Right ventricle myocardium superior (tissue), 1 donor: ENCODE measurements around the gene SVIL. TPM values are rescaled to one million over a fixed set of nuclear protein-coding genes. Genes with fewer than 3 reads are reported as not detected.
"Not testable (repeated sequence)": the region's sequence is repeated elsewhere in the genome, so short reads cannot be mapped to it uniquely, and the experiment has no call there.

ENCODE experiments used
- ATAC-seq: fragments of 200-7000 bp; cut with Tn5 transposase; one replicate; pipeline ENCODE4 v1.9.1; 2020; ENCODE audit warnings: mild to moderate bottlenecking; ENCODE audit not compliant: poor library complexity
- DNase-seq: peaks from one replicate; pipeline ENCODE4 v3.0.0-alpha.2; 2020
- intact Hi-C: fragments of 100-400 bp; cut with DNase I; formaldehyde crosslinking; loops from one replicate; pipeline ENCODE4 v1.11.2; 2022
- total RNA-seq: library from RNA; stranded (reverse); fragmentation: NEBNext Ultra II Directional; extraction: Animal tissue kit (Norgen Biotek cat#: 25700); gene quantifications from one replicate; pipeline ENCODE4 v1.2.1, GENCODE V29; 2021
- donor health status: DM: no; HTN: yes; CAD: no; lungs with severe emphysema.

The SVIL gene
- total RNA-seq, 1 donor from 2014 or later = 298 TPM

- DNase-seq = peak; percentile 60
- intact Hi-C loops = loop anchor here (10.0 kb wide), 1 partner anchor 200 kb away; no protein-coding TSS in a partner anchor
- peak; percentile 76 for ATAC-seq
Measured at GRCh38 chr10:29535012-29535777, 99.6 kb downstream of the SVIL start.

DNA sequence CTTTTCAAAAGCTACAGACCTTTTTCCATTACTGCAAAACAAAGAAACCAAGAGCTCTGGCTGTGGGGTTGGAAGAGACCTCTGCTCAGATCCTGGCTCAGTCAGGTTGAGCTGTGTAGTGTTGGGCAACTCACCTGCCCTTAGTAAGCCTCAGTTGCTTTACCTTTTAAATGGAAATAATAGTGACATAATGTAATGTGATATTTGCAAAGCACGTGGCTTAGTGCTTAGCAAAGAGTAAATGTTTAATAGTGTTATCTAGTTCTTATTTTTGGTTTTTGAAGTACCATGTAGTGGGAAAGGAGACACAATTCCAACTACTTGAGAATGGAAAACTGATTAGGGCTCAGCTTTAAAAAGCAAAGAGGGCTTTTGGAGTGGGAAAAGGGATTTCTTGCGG, 100.2 kb downstream of the SVIL start:
- ATAC-seq = peak; percentile 27
- intact Hi-C loops = loop anchor here (10.0 kb wide), 1 partner anchor 200 kb away; no protein-coding TSS in a partner anchor

DNA sequence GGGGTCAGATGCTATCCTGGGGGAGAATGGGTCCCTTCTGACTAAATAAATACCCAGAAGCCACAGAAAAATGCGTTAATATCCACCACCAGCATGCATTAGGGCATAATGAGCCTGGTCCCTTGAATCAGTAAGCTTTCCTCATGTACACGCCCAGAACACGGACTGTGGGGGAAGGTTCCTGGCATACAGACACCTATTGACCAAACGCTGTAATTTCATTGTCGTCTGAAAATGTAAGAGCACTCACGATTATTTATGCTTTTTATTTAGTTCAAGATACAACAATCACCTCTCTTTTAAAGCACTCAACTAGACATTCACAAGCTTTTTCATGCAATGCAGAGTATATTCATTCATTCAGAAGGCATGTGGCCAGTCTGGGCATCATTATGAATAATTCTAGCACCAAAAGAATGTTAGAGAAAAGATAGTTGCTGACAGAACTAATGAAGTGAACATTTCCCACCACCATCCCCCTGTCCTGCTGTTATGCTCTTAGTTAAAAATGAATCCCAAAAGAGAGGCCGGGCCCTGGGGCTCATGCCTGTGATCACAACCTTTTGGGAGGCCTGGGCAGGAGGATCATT, 101.0 kb downstream of the SVIL start:
- DNase-seq = no peak
- no peak for ATAC-seq
- intact Hi-C loops = loop anchor here (10.0 kb wide), 1 partner anchor 201 kb away; no protein-coding TSS in a partner anchor

More for the DNA sequence above, 100.2 kb downstream of the SVIL start:
- DNase-seq = no peak

DNA sequence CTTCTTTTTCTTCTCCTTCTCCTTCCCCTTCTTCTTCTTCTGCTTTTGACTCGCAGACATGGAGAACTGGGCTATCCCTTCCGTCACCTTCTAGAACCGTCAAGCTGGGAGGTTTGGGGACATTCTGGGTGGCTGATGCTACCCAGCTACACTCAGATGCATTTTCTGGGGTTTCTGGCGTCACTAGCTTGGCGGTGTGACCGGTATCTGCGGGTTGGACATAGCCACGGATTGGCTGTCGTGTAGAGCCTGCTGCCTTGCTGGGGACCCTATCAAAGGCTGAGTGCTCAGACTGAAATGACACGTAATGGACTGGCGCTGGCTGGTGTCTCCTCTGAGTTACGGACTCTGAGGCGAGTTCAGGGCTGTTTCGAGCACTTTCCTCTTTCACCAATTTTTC, 101.7 kb downstream of the SVIL start:
- ATAC-seq = no peak
- intact Hi-C loops = loop anchor here (10.0 kb wide), 1 partner anchor 202 kb away; no protein-coding TSS in a partner anchor
- DNase-seq = no peak

GRCh38 chr10:29532256-29532878, 102.4 kb downstream of the SVIL start:
- intact Hi-C loops = loop anchor here (10.0 kb wide), 1 partner anchor 202 kb away; no protein-coding TSS in a partner anchor
- DNase-seq (no peak), ATAC-seq (no peak)

GRCh38 chr10:29530112-29530976, 104.4 kb downstream of the SVIL start:
- intact Hi-C loops = loop anchor here (10.0 kb wide), 1 partner anchor 204 kb away; no protein-coding TSS in a partner anchor
- no peak for DNase-seq
- ATAC-seq = no peak

GRCh38 chr10:29529146-29529545, 105.6 kb downstream of the SVIL start:
- DNase-seq (no peak), ATAC-seq (no peak)
- intact Hi-C loops = loop anchor here (5.0 kb wide), 1 partner anchor 103 kb away; the partner anchor contains the start of gene SVIL

GRCh38 chr10:29525762-29526161, 109.0 kb downstream of the SVIL start:
- ATAC-seq = peak; percentile 21
- intact Hi-C loops = loop anchor here (5.0 kb wide), 1 partner anchor 107 kb away; the partner anchor contains the start of gene SVIL
- no peak for DNase-seq

- ATAC-seq = no peak
- DNase-seq = no peak
- intact Hi-C loops = loop anchor here (5.0 kb wide), 1 partner anchor 108 kb away; the partner anchor contains the start of gene SVIL
Measured at GRCh38 chr10:29524720-29525119, 110.1 kb downstream of the SVIL start.

DNA sequence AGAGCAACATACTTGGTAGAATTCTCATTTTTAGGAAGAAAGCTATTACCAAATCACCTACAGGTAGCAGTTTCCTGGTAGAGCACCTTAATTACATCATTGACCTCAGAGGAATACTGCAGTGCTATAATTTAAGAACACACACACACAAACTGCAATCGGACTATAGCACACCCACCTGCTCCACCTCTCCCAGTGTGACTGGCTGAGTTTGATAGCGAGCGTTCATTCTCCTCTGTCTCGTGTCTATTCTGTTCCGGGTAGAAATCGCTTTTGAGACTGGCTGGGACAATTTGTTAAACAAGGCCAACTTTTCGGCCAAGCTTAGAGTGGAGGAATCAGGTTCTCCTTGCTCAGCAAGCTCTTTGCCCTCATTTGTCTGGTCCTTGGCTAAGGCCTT, 110.5 kb downstream of the SVIL start:
- ATAC-seq = no peak
- DNase-seq = no peak
- intact Hi-C loops = no loop called here

DNA sequence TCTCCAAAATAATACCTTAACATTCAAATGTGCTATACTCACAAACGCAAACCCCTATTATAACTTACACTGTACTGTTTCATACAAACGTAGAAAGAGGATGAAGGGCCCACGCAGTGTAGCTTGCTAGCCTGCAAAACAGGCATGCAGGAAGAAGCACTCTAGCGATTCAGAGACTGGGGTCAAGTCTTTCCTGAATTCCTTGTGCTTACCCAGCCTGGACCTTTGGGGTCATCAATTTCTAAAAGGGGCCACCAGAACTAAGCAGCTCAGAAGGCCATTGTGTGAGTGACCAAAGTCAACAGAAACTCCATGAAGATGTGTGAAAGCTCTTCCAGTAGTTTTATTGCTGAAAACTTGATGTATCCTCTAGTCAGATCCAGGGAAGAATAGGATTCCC, 111.9 kb downstream of the SVIL start:
- ATAC-seq = no peak
- no peak for DNase-seq
- intact Hi-C loops = no loop called here

GRCh38 chr10:29522061-29522855, 112.5 kb downstream of the SVIL start:
- intact Hi-C loops = no loop called here
- no peak for ATAC-seq
- DNase-seq = no peak

GRCh38 chr10:29519659-29520058, 115.1 kb downstream of the SVIL start:
- intact Hi-C loops = no loop called here
- DNase-seq (no peak), ATAC-seq (no peak)

DNA sequence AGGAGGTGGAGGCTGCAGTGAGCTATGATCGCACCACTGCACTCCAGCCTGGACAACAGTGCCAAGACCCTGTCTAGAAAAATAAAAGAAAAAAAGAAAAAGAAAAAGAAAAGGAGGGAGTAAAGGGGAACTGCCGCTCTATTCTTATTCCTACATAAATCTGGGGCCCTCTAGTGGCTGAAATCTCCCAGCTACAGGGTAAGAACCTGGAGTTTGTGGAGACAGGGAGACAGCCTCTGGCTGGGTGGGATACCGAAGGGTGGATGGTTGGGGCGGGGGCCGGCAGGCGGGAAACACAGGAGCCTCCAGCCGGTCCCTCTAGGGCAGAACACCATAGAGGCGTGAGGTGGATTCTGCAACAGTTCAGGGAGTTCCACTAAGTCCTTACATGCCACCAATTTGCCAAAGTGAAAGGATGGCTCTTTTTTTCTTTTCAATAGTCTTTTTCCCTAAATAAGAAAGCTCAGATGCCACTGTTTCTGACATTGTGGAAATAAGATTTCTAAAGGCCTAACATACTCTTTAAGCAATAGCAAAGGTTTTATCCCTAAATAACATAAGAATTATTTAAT, 117.3 kb downstream of the SVIL start:
- intact Hi-C loops = no loop called here
- no peak for DNase-seq
- ATAC-seq = peak; percentile 42

GRCh38 chr10:29516309-29516932, 118.3 kb downstream of the SVIL start:
- ATAC-seq (peak; percentile 88), DNase-seq (peak; percentile 86)
- intact Hi-C loops = not testable (repeated sequence)

DNA sequence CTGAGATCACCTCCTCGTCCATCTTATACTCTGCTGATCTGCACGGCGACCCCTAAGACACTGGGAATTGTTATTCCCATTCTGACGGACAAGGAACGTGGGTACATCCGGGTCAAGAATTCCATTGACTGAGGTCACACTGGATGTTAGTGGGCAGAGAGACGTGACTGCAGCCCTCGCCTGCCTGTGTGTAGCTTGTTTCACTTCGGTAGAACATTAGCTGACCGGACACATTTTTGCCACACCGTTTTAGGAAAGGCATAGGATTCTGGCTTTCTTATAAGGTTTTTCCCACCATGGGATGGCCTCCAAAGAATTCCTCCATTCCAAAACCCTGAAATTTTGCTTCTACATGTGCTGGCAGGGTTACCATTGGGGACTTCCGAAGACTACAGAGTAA, 118.9 kb downstream of the SVIL start:
- peak; percentile 10 for ATAC-seq
- intact Hi-C loops, DNase-seq: not testable (repeated sequence)

GRCh38 chr10:29515104-29515503, 119.7 kb downstream of the SVIL start:
- intact Hi-C loops, ATAC-seq: not testable (repeated sequence)

More at GRCh38 chr10:29515104-29515503, 119.7 kb downstream of the SVIL start:
- DNase-seq = not testable (repeated sequence)
